ENCODE measurements around the gene SV2C.

Gene SV2C

GRCh38 chr5:76050134-76050533 lies 33.0 kb upstream of the SV2C start:
- Histone ChIP-seq H3K27ac (ENCODE audit: low read length) (no peak overlapping the region), H3K36me3 (replicated peaks; ENCODE audit: insufficient read depth, low read length) (no peaks in the 10 kb centered on the region), H3K4me2 (ENCODE audit: low read depth, low read length) (no peak overlapping the region), H3K79me2 (ENCODE audit: low read length) (no peaks in the 10 kb centered on the region), H4K20me1 (ENCODE audit: insufficient read depth, low read length) (no peaks in the 10 kb centered on the region), H2AFZ (ENCODE audit: low read length) (no peak overlapping the region), H3K9me2 (replicated peaks; ENCODE audit: insufficient read depth, low read length) (no peaks in the 10 kb centered on the region), H3K27me3 (replicated peaks; ENCODE audit: insufficient read depth, low read length) (no peaks in the 10 kb centered on the region), H3K4me3 (ENCODE audit: low read length) (no peak overlapping the region), H3F3A (ENCODE audit: insufficient read depth, low read length) (no peaks in the 10 kb centered on the region), H3K9me3 (replicated peaks; ENCODE audit: insufficient read depth, low read length) (no peaks in the 10 kb centered on the region), H3K4me1 (ENCODE audit: low read length) (no peaks in the 10 kb centered on the region), H3K9ac (ENCODE audit: low read length) (no peak overlapping the region)
- no peak for DNase-seq
- TF ChIP-seq EZH2phosphoT487 (IDR thresholded peaks at IDR 0.05; ENCODE audit: low read length) (no peak), EZH2 (optimal IDR thresholded peaks at IDR 0.05; ENCODE audit: low read depth, low read length) (no peak), CTCF (IDR thresholded peaks at IDR 0.05; ENCODE audit: low read length) (no peak)

- no peaks in the 10 kb centered on the region for H3K27me3 ChIP-seq (replicated peaks; ENCODE audit: insufficient read depth, low read length)
- H4K20me1 ChIP-seq (ENCODE audit: insufficient read depth, low read length) = no peaks in the 10 kb centered on the region
- no peak overlapping the region for H3K27ac ChIP-seq (ENCODE audit: low read length)
- no peaks in the 10 kb centered on the region for H3K36me3 ChIP-seq (replicated peaks; ENCODE audit: insufficient read depth, low read length)
- no peak overlapping the region for H3K4me2 ChIP-seq (ENCODE audit: low read depth, low read length)
- H2AFZ ChIP-seq (ENCODE audit: low read length) = no peak overlapping the region
- no peaks in the 10 kb centered on the region for H3K79me2 ChIP-seq (ENCODE audit: low read length)
- DNase-seq = no peak
- H3K4me1 ChIP-seq (ENCODE audit: low read length) = no peaks in the 10 kb centered on the region
- no peaks in the 10 kb centered on the region for H3K9me3 ChIP-seq (replicated peaks; ENCODE audit: insufficient read depth, low read length)
- no peaks in the 10 kb centered on the region for H3F3A ChIP-seq (ENCODE audit: insufficient read depth, low read length)
- H3K9me2 ChIP-seq (replicated peaks; ENCODE audit: insufficient read depth, low read length) = no peaks in the 10 kb centered on the region
- no peak overlapping the region for H3K4me3 ChIP-seq (ENCODE audit: low read length)
- no peak overlapping the region for H3K9ac ChIP-seq (ENCODE audit: low read length)
- no peak for TF ChIP-seq EZH2phosphoT487 (IDR thresholded peaks at IDR 0.05; ENCODE audit: low read length)
- TF ChIP-seq EZH2 (optimal IDR thresholded peaks at IDR 0.05; ENCODE audit: low read depth, low read length) = no peak
- no peak for TF ChIP-seq CTCF (IDR thresholded peaks at IDR 0.05; ENCODE audit: low read length)
Observed at GRCh38 chr5:76062502-76063041, 20.6 kb upstream of the SV2C start.

- TF ChIP-seq CTCF (IDR thresholded peaks at IDR 0.05; ENCODE audit: low read length) = no peak
- TF ChIP-seq EZH2phosphoT487 (IDR thresholded peaks at IDR 0.05; ENCODE audit: low read length) = no peak
- no peak for TF ChIP-seq EZH2 (optimal IDR thresholded peaks at IDR 0.05; ENCODE audit: low read depth, low read length)
- H3K79me2 ChIP-seq (ENCODE audit: low read length) = no peaks in the 10 kb centered on the region
- no peaks in the 10 kb centered on the region for H4K20me1 ChIP-seq (ENCODE audit: insufficient read depth, low read length)
- H3K36me3 ChIP-seq (replicated peaks; ENCODE audit: insufficient read depth, low read length) = no peaks in the 10 kb centered on the region
- no peak overlapping the region for H3K4me2 ChIP-seq (ENCODE audit: low read depth, low read length)
- no peaks in the 10 kb centered on the region for H3K9me2 ChIP-seq (replicated peaks; ENCODE audit: insufficient read depth, low read length)
- no peak overlapping the region for H2AFZ ChIP-seq (ENCODE audit: low read length)
- H3K4me1 ChIP-seq (ENCODE audit: low read length) = no peaks in the 10 kb centered on the region
- no peak overlapping the region for H3K27ac ChIP-seq (ENCODE audit: low read length)
- H3K9ac ChIP-seq (ENCODE audit: low read length) = no peak overlapping the region
- no peaks in the 10 kb centered on the region for H3K9me3 ChIP-seq (replicated peaks; ENCODE audit: insufficient read depth, low read length)
- no peaks in the 10 kb centered on the region for H3F3A ChIP-seq (ENCODE audit: insufficient read depth, low read length)
- H3K27me3 ChIP-seq (replicated peaks; ENCODE audit: insufficient read depth, low read length) = no peaks in the 10 kb centered on the region
- DNase-seq = no peak
- H3K4me3 ChIP-seq (ENCODE audit: low read length) = no peak overlapping the region
Observed at GRCh38 chr5:76065258-76065657, 17.9 kb upstream of the SV2C start.
